Ovary (tissue), 3 donors: Measurements from ENCODE around the gene HEATR5A.

Experiments used
- CTCF ChIP-seq, 3 donors: fragments of 450-650 bp in 2 of 3; fragments of 200-600 bp in 1 of 3; IDR thresholded peaks; one replicate each; pipeline versions ENCODE4 v1.5.1 to v1.8.0; 2016 to 2022; ENCODE audit warnings: antibody characterized with exemption in 3 of 3, mild to moderate bottlenecking in 1 of 3
- EP300 ChIP-seq: sonication (generic); formaldehyde crosslinking; IDR thresholded peaks from one replicate; pipeline ENCODE4 v1.6.1; 2017; ENCODE audit warnings: antibody characterized with exemption
- POLR2A ChIP-seq: fragments of 450-650 bp; IDR thresholded peaks from one replicate; pipeline ENCODE4 v1.6.1; 2017; ENCODE audit warnings: antibody characterized with exemption, mild to moderate bottlenecking, moderate library complexity
- donor health status: DM: no; HTN: no; CAD: no.

DNA sequence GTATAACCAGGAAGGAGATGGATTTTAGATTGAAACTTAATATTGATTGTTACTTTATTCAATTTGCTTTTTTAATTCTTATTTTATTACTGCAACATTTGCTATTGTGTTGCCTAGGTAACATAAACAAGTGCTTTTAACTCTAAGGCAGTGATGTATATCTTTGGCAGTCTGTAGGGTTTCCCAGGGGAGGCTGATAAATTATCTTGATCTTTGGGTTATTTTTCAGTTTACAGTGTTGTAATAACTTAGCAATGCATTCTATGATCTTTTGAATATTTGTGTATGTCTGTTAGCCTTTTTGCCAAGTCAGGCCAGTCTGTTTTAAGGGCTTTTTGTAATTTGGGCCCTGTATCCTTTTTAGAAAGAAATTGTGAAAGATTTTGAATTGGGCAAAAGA lies 44.8 kb upstream of the HEATR5A start:
- TF ChIP-seq CTCF (IDR thresholded peaks at IDR 0.05), result no peak
- no peak for TF ChIP-seq POLR2A
- TF ChIP-seq EP300, result no peak
